GM23338 (cell line): ENCODE measurements around the gene CCDC169. TPM values are rescaled to one million over a fixed set of nuclear protein-coding genes. Genes with fewer than 3 reads are reported as not detected.

Source experiments
- ATAC-seq: fragments of 200-7000 bp; cut with Tn5 transposase; 3 replicates; pipeline ENCODE4 v1.9.1; 2020
- DNase-seq: peaks from one replicate; pipeline ENCODE4 v3.0.0-alpha.2; 2015; ENCODE audit warnings: low spot score
- H2AFZ ChIP-seq: fragments of 200-600 bp; sonication (generic); 2 replicates; pipeline ENCODE4 v1.8.0; 2016; ENCODE audit warnings: antibody characterized with exemption, mild to moderate bottlenecking, moderate library complexity
- H3F3A ChIP-seq: fragments of 200-600 bp; sonication (generic); replicated peaks from 2 replicates; pipeline ENCODE4 v1.8.0; 2017; ENCODE audit warnings: antibody characterized with exemption, mixed run types, low read depth
- H3K27ac ChIP-seq: fragments of 200-600 bp; sonication (generic); 2 replicates; pipeline ENCODE4 v1.6.1; 2016; ENCODE audit warnings: low read depth
- H3K27me3 ChIP-seq: fragments of 200-600 bp; sonication (generic); 2 replicates; pipeline ENCODE4 v1.8.0; 2016; ENCODE audit warnings: mild to moderate bottlenecking, mixed run types, moderate library complexity; ENCODE audit not compliant: insufficient read depth
- H3K36me3 ChIP-seq: fragments of 200-600 bp; sonication (generic); 2 replicates; pipeline ENCODE4 v1.8.0; 2016; ENCODE audit warnings: mild to moderate bottlenecking; ENCODE audit not compliant: insufficient read depth
- H3K4me1 ChIP-seq: fragments of 200-600 bp; sonication (generic); 2 replicates; pipeline ENCODE4 v1.8.0; 2016; ENCODE audit warnings: mild to moderate bottlenecking, moderate library complexity; ENCODE audit not compliant: insufficient read depth
- H3K4me2 ChIP-seq: fragments of 200-600 bp; sonication (generic); 2 replicates; pipeline ENCODE4 v1.7.1; 2017; ENCODE audit warnings: mixed run types
- H3K4me3 ChIP-seq: fragments of 200-600 bp; sonication (generic); 2 replicates; pipeline ENCODE4 v1.6.1; 2016; ENCODE audit warnings: mixed run types
- H3K79me2 ChIP-seq: fragments of 200-600 bp; sonication (generic); replicated peaks from 2 replicates; pipeline ENCODE4 v1.8.0; 2017; ENCODE audit warnings: mild to moderate bottlenecking; ENCODE audit not compliant: insufficient read depth
- H3K9me2 ChIP-seq: fragments of 200-600 bp; sonication (generic); 2 replicates; pipeline ENCODE4 v1.8.0; 2017; ENCODE audit not compliant: insufficient read depth
- H4K20me1 ChIP-seq: fragments of 200-600 bp; sonication (generic); replicated peaks from 2 replicates; pipeline ENCODE4 v1.8.0; 2017; ENCODE audit warnings: mild to moderate bottlenecking; ENCODE audit not compliant: insufficient read depth
- H3K27ac Mint-ChIP-seq: 2 replicates; pipeline ENCODE4 v1.8.0; 2020; ENCODE audit warnings: inconsistent platforms, mild to moderate bottlenecking, moderate library complexity, mixed read lengths
- H3K27me3 Mint-ChIP-seq: 3 replicates; pipeline ENCODE4 v1.8.0; 2022; ENCODE audit warnings: low read depth, mild to moderate bottlenecking, moderate library complexity, mixed read lengths, inconsistent platforms; ENCODE audit not compliant: insufficient read depth, poor library complexity
- H3K36me3 Mint-ChIP-seq: 3 replicates; pipeline ENCODE4 v1.8.0; 2021; ENCODE audit warnings: low read depth, mild to moderate bottlenecking, inconsistent platforms, moderate library complexity, mixed read lengths
- H3K4me1 Mint-ChIP-seq: 3 replicates; pipeline ENCODE4 v1.8.0; 2020; ENCODE audit warnings: mild to moderate bottlenecking, inconsistent platforms, mixed read lengths
- H3K4me3 Mint-ChIP-seq: 3 replicates; pipeline ENCODE4 v1.8.0; 2021; ENCODE audit warnings: moderate library complexity, mild to moderate bottlenecking, inconsistent platforms, mixed read lengths
- H3K9me3 Mint-ChIP-seq: 3 replicates; pipeline ENCODE4 v1.8.0; 2020; ENCODE audit warnings: moderate library complexity, mild to moderate bottlenecking, inconsistent platforms, mixed read lengths
- EZH2 ChIP-seq: fragments of 200-600 bp; sonication (generic); IDR thresholded peaks from one replicate; pipeline ENCODE4 v1.8.0; 2017; ENCODE audit warnings: antibody characterized with exemption, mild to moderate bottlenecking, low read depth; ENCODE audit not compliant: unreplicated experiment
- NANOG ChIP-seq: IDR thresholded peaks from 2 replicates; pipeline ENCODE4 v1.6.1; 2016; ENCODE audit warnings: antibody characterized with exemption, borderline replicate concordance
- polyA plus RNA-seq: library from polyadenylated mRNA; unstranded; fragments of >200 nt; fragmentation: Nextera tagmentation; extraction: Ambion mirVana; gene quantifications from 2 replicates; pipeline ENCODE4 v1.2.1, GENCODE V29; 2016
- total RNA-seq: library from RNA; depleted of rRNA; stranded (reverse); fragments of >200 nt; shearing (Covaris generic); gene quantifications from 2 replicates; pipeline ENCODE4 v1.2.3, GENCODE V29; 2014
- TF ChIP-seq, protein P1 (sequence below): IDR thresholded peaks from one replicate; pipeline ENCODE4 v1.6.1; 2018; ENCODE audit warnings: antibody characterized with exemption; ENCODE audit not compliant: unreplicated experiment
- TF ChIP-seq, protein P2 (sequence below): fragments of 250-450 bp; sonication (Bioruptor Pico); IDR thresholded peaks from 2 replicates; pipeline ENCODE4 v1.5.0; 2020; ENCODE audit warnings: mild to moderate bottlenecking, moderate library complexity
- TF ChIP-seq, protein P3 (sequence below): IDR thresholded peaks from 2 replicates; pipeline ENCODE4 v1.6.1; 2016; ENCODE audit warnings: antibody characterized with exemption

CCDC169 gene
- total and polyA plus RNA-seq, 2 experiments from 2014 or later = 48.5 to 61.2 TPM

DNA sequence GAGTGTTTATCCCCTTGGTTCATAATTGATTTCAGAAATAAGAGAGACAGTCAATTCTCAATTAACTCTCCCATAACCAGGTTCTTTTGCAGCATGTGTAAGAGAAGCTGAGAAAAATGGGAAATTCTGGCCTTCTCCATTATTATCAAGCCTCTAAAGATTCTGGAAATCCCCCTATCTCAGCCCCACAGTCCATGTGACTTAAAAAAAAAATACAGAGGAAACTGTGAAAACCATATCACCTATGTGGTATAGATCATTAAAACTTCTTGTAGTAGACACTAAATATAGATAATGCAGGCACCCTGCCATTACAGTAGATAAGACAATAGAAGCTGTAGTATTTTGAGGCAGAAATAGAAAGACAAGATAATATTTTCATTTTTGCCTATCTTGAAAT is 48.9 kb downstream of the CCDC169 start (continued):
- TF ChIP-seq EZH2 = no peak

DNA sequence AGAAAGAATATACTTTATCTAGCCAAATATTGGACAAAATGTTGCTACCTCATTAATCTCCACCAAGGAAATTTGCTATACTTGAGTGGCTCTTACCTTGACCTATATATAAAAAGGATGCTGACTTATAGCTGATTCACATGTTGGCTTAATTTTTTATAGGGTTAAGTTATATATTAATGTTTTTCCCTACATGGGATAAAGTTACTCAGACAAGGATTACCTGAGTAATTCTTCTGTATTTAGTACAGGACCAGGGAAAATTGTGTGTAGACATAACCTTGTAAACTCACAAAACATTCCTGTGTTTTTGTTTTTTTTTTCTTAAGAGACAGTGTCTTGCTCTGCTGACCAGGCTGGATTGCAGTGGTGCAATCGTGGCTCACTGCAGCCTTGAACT is 52.6 kb downstream of the CCDC169 start:
- TF ChIP-seq EZH2 = no peak
- Histone ChIP-seq H3K4me1 (no peaks in the 10 kb centered on the region), H3K36me3 (peaks cover 31% of the 10 kb centered on the region), H3K4me2 (no peak overlapping the region), H2AFZ (no peak overlapping the region), H3K4me3 (no peak overlapping the region), H3K9me2 (no peaks in the 10 kb centered on the region), H4K20me1 (no peaks in the 10 kb centered on the region; the same call in 1 of the 2 replicates), H3K79me2 (no peaks in the 10 kb centered on the region), H3F3A (no peaks in the 10 kb centered on the region), H3K27me3 (no peaks in the 10 kb centered on the region), H3K27ac (no peak overlapping the region)
- DNase-seq (no peak), ATAC-seq (no peak)
- Mint-ChIP-seq H3K27ac (no peak overlapping the region), H3K4me3 (no peak overlapping the region), H3K36me3 (peaks cover 20% of the 10 kb centered on the region), H3K4me1 (no peaks in the 10 kb centered on the region), H3K27me3 (no peaks in the 10 kb centered on the region), H3K9me3 (peaks cover 4% of the 10 kb centered on the region; the same call in 1 of the 3 replicates)

DNA sequence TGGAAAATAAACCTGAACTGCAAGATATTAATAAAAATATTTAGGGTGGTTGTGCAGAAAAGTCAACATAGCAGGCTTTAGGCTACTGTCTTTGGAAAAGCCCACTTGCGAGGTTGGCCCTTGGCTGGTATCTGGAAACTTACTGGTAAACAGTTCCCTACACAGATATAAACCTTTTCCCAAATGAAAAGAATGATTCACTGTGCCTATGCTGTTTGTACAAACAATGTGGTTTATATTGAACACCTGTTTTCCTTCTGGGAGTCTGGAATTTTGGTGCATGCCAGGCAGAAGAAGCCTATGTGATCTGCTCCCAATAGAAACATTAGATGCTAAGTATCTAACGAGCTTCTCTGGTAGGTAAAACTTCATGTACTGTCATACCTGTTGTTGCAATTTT is 53.5 kb downstream of the CCDC169 start:
- ATAC-seq = no peak
- no peak overlapping the region for H3K4me3 ChIP-seq

More for the DNA sequence above, 53.5 kb downstream of the CCDC169 start:
- Histone ChIP-seq H2AFZ (no peak overlapping the region), H3K4me1 (no peaks in the 10 kb centered on the region), H4K20me1 (no peaks in the 10 kb centered on the region; the same call in 1 of the 2 replicates), H3K27me3 (no peaks in the 10 kb centered on the region), H3K36me3 (peaks cover 31% of the 10 kb centered on the region), H3K9me2 (no peaks in the 10 kb centered on the region), H3K4me2 (no peak overlapping the region), H3K79me2 (no peaks in the 10 kb centered on the region), H3K27ac (no peak overlapping the region), H3F3A (no peaks in the 10 kb centered on the region)
- Mint-ChIP-seq H3K27me3 (no peaks in the 10 kb centered on the region), H3K9me3 (peaks cover 4% of the 10 kb centered on the region; the same call in 1 of the 3 replicates), H3K27ac (no peak overlapping the region), H3K4me3 (no peak overlapping the region), H3K36me3 (peaks cover 20% of the 10 kb centered on the region), H3K4me1 (no peaks in the 10 kb centered on the region)
- TF ChIP-seq, protein P1, sequence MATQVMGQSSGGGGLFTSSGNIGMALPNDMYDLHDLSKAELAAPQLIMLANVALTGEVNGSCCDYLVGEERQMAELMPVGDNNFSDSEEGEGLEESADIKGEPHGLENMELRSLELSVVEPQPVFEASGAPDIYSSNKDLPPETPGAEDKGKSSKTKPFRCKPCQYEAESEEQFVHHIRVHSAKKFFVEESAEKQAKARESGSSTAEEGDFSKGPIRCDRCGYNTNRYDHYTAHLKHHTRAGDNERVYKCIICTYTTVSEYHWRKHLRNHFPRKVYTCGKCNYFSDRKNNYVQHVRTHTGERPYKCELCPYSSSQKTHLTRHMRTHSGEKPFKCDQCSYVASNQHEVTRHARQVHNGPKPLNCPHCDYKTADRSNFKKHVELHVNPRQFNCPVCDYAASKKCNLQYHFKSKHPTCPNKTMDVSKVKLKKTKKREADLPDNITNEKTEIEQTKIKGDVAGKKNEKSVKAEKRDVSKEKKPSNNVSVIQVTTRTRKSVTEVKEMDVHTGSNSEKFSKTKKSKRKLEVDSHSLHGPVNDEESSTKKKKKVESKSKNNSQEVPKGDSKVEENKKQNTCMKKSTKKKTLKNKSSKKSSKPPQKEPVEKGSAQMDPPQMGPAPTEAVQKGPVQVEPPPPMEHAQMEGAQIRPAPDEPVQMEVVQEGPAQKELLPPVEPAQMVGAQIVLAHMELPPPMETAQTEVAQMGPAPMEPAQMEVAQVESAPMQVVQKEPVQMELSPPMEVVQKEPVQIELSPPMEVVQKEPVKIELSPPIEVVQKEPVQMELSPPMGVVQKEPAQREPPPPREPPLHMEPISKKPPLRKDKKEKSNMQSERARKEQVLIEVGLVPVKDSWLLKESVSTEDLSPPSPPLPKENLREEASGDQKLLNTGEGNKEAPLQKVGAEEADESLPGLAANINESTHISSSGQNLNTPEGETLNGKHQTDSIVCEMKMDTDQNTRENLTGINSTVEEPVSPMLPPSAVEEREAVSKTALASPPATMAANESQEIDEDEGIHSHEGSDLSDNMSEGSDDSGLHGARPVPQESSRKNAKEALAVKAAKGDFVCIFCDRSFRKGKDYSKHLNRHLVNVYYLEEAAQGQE = no peak
- TF ChIP-seq, protein P2, sequence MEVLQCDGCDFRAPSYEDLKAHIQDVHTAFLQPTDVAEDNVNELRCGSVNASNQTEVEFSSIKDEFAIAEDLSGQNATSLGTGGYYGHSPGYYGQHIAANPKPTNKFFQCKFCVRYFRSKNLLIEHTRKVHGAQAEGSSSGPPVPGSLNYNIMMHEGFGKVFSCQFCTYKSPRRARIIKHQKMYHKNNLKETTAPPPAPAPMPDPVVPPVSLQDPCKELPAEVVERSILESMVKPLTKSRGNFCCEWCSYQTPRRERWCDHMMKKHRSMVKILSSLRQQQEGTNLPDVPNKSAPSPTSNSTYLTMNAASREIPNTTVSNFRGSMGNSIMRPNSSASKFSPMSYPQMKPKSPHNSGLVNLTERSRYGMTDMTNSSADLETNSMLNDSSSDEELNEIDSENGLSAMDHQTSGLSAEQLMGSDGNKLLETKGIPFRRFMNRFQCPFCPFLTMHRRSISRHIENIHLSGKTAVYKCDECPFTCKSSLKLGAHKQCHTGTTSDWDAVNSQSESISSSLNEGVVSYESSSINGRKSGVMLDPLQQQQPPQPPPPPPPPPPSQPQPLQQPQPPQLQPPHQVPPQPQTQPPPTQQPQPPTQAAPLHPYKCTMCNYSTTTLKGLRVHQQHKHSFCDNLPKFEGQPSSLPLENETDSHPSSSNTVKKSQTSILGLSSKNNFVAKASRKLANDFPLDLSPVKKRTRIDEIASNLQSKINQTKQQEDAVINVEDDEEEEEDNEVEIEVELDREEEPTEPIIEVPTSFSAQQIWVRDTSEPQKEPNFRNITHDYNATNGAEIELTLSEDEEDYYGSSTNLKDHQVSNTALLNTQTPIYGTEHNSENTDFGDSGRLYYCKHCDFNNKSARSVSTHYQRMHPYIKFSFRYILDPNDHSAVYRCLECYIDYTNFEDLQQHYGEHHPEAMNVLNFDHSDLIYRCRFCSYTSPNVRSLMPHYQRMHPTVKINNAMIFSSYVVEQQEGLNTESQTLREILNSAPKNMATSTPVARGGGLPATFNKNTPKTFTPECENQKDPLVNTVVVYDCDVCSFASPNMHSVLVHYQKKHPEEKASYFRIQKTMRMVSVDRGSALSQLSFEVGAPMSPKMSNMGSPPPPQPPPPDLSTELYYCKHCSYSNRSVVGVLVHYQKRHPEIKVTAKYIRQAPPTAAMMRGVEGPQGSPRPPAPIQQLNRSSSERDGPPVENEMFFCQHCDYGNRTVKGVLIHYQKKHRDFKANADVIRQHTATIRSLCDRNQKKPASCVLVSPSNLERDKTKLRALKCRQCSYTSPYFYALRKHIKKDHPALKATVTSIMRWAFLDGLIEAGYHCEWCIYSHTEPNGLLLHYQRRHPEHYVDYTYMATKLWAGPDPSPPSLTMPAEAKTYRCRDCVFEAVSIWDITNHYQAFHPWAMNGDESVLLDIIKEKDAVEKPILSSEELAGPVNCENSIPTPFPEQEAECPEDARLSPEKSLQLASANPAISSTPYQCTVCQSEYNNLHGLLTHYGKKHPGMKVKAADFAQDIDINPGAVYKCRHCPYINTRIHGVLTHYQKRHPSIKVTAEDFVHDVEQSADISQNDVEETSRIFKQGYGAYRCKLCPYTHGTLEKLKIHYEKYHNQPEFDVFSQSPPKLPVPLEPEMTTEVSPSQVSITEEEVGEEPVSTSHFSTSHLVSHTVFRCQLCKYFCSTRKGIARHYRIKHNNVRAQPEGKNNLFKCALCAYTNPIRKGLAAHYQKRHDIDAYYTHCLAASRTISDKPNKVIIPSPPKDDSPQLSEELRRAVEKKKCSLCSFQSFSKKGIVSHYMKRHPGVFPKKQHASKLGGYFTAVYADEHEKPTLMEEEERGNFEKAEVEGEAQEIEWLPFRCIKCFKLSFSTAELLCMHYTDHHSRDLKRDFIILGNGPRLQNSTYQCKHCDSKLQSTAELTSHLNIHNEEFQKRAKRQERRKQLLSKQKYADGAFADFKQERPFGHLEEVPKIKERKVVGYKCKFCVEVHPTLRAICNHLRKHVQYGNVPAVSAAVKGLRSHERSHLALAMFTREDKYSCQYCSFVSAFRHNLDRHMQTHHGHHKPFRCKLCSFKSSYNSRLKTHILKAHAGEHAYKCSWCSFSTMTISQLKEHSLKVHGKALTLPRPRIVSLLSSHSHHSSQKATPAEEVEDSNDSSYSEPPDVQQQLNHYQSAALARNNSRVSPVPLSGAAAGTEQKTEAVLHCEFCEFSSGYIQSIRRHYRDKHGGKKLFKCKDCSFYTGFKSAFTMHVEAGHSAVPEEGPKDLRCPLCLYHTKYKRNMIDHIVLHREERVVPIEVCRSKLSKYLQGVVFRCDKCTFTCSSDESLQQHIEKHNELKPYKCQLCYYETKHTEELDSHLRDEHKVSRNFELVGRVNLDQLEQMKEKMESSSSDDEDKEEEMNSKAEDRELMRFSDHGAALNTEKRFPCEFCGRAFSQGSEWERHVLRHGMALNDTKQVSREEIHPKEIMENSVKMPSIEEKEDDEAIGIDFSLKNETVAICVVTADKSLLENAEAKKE (CRISPR knock-in tag) = no peak
- TF ChIP-seq, protein P3, sequence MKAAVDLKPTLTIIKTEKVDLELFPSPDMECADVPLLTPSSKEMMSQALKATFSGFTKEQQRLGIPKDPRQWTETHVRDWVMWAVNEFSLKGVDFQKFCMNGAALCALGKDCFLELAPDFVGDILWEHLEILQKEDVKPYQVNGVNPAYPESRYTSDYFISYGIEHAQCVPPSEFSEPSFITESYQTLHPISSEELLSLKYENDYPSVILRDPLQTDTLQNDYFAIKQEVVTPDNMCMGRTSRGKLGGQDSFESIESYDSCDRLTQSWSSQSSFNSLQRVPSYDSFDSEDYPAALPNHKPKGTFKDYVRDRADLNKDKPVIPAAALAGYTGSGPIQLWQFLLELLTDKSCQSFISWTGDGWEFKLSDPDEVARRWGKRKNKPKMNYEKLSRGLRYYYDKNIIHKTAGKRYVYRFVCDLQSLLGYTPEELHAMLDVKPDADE = no peak
- no peak for TF ChIP-seq EZH2
- TF ChIP-seq NANOG = no peak
- no peak for DNase-seq
